NCI-H345 (cell line): ENCODE measurements around the gene GAA.

Experiments used
- DNase-seq: peaks from one replicate; lab custom pipeline; 2025; lab: John Stamatoyannopoulos, UW

Gene GAA

GRCh38 chr17:80104321-80104955, 3.1 kb downstream of the GAA start:
- peak; percentile 86 for DNase-seq

DNA sequence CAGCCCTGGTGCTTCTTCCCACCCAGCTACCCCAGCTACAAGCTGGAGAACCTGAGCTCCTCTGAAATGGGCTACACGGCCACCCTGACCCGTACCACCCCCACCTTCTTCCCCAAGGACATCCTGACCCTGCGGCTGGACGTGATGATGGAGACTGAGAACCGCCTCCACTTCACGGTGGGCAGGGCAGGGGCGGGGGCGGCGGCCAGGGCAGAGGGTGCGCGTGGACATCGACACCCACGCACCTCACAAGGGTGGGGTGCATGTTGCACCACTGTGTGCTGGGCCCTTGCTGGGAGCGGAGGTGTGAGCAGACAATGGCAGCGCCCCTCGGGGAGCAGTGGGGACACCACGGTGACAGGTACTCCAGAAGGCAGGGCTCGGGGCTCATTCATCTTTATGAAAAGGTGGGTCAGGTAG, 3.6 kb downstream of the GAA start:
- DNase-seq: no peak

GRCh38 chr17:80105762-80106161, 4.4 kb downstream of the GAA start:
- DNase-seq: peak; percentile 92

DNA sequence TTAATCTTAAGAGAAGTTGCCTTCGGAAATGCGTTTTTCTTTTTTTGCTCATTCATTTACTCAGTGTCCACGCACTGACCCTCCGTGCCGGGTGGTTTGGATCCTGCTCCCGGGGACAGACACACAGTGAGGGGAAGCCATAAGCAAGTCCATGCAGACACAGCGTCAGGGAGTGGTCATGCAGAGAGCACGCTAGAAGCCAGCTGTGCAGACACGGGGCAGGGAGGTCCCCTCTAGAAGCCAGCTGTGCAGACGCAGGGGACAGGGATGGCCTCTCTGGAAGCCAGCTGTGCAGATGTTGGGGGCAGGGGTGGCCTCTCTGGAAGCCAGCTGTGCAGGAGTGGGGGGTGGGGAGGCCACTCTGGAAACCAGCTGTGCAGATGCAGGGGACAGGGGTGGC, 4.8 kb downstream of the GAA start:
- DNase-seq: peak; percentile 45

DNA sequence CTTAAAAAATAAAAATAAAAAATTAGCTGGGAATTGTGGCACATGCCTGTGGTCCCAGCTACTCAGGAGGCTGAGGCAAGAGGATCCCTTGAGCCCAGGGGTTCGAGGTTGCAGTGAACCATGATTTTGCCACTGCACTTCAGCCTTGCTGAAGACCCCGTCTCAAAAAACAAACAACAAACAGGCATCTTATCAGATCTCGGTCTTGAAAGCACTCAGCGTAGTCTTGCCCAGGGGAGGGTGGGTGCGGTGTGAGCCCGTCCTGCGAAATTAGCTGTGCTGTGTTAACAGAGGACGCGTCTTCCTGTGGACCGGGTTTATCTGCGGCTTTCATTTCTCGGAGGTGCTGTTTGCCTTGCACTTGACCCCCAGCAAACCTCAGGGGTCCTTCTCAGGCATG, 5.4 kb downstream of the GAA start:
- DNase-seq: no peak

DNA sequence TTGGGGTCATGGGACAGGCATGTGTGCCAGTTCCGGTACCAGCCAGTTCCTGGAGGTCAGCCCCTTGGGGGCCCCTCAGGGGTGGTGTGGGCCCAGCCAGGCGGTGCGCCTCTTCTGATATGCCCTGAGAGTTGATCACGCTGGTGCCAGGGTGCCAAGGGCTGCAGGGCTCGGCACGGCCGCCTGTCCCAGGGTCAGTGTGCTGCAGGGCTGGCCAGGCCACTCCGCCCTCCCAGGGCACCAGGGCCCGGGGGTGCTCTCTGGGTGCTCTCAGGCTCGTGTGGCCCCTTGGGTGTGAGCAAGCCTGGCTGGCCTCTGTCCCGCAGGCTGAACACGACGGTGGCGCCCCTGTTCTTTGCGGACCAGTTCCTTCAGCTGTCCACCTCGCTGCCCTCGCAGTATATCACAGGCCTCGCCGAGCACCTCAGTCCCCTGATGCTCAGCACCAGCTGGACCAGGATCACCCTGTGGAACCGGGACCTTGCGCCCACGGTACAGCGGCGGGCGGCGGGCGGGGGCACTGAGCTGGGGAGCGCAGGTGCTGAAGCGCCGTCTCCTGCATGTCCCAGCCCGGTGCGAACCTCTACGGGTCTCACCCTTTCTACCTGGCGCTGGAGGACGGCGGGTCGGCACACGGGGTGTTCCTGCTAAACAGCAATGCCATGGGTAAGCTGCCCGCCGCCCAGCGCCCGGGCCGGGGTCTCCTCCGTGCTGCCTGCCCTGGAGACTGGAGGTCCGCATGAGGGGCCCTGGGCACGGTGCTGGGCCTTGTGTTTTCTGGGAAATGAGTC, 6.0 kb downstream of the GAA start:
- no peak for DNase-seq

GRCh38 chr17:80108036-80108971, 6.9 kb downstream of the GAA start:
- DNase-seq: no peak

DNA sequence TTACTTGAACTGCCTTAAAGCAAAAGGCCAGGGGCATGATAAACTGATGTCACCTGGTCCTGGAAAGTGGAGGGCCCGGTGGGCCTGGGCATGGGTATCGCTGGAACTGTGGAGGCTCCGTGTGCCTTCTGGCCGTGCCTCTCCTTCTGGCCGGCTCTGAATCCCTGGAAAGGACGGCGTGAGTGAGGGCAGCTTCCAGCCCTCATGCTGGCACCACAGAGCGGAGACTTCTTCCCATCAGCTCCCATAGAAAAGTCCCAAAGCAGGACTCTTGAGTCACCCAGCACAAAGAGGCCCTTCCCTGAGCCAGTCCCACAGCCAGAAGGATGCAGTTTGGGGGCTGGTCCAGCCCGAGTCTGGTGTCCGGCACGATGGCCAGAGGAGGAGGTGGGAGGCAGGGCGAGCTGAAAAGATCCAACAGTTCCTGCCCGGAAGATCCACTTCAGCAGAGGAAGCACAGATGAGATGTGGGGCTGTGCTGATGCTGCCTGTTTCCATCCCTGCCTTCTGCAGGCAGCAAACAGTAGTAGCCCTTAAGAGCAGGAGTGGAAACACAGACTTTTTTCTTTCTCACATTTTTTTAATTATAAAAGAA, 7.8 kb downstream of the GAA start:
- DNase-seq: no peak

DNA sequence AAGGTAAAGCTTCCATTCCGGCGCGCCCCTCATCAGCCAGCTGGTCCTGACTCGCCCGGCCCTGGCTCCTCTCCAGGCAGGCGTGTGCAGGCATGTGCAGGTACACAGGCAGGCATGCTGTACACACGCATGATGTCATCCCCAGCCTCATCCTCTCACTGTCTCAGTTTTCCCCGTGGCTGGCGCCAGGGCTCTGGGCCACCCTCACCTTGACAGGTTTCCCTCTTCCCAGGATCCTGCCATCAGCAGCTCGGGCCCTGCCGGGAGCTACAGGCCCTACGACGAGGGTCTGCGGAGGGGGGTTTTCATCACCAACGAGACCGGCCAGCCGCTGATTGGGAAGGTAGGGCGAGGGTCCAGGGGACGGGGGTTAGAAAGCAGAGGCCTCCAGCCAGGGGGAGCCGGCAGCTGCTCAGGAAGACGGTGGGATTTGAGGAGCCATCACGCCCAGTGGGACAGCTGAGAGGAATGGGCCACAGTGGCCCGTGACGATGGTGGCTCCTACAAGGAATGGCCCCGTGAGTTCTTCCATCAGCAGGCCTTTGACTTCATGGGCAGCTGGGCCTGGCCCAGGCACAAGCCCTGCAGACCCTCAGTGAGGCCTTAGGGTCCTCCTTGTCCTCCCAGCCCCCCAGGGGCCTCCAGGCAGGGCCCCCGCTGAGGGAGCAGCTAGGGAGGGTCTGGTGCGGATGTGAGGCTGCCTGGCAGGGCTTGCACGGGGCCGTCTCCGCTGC, 8.5 kb downstream of the GAA start:
- DNase-seq: peak; percentile 92

DNA sequence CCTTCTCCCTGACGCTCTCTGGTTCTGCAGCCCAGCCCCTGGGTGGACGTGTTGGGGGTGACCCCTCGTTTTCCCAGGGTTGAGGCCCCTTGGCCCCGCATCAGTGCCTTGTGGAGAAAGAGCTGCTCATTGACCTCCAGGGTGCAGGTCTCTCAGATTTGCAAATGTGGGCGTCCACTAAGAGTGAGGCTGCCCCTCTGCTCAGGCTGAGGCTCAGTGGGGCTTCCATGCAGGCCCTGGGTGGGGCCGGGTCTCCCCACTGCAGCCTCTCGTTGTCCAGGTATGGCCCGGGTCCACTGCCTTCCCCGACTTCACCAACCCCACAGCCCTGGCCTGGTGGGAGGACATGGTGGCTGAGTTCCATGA, 9.0 kb downstream of the GAA start:
- no peak for DNase-seq

DNA sequence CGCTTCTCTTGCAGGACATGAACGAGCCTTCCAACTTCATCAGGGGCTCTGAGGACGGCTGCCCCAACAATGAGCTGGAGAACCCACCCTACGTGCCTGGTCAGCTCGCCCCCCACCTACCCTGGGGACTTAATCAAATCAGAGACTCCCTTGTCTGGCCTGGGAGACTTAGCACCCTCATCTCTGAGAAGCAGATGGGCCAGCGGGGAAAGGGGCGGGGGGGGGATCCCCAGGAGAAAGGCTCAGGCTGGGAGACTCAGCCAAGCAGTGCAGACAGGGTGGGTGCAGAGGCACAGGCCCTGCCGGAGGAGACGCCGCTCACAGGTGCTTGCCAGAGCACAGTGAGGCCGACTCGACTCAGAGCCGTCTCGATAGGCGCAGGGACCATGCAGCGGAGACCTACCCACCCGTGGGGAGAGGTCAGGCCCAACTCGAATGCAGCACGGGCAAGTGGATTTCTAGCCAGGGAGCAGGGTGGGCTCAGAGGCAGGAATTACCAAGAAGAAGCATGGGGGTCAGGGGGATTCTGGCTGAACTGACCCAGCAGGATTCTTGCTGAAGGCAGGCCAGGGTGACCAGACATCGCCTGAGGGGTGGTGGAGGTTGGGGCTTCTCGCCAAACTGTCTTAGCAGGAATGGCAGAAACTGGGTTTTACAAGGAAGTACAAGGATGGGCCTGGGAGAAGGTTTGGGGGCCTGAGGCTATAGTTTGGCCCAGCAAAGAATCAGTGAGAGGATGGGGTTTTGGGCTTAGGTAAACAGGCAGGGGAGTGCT, 9.7 kb downstream of the GAA start:
- DNase-seq: no peak

GRCh38 chr17:80111702-80112470, 10.5 kb downstream of the GAA start:
- no peak for DNase-seq

DNA sequence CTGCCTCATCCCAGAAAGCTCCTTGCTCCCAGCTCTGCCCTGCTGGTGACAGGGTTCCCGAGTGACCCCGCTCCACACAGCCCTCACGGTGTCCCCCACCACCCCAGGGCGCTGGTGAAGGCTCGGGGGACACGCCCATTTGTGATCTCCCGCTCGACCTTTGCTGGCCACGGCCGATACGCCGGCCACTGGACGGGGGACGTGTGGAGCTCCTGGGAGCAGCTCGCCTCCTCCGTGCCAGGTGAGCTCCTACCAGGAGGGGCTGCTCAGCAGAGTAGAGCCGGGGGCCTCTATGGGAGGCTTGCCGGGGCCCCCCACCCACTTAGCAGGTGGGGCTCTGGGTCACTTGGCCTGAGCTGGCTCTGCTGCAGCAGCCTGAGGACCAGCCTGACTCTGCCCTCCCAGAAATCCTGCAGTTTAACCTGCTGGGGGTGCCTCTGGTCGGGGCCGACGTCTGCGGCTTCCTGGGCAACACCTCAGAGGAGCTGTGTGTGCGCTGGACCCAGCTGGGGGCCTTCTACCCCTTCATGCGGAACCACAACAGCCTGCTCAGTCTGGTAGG, 11.2 kb downstream of the GAA start:
- DNase-seq: no peak

DNA sequence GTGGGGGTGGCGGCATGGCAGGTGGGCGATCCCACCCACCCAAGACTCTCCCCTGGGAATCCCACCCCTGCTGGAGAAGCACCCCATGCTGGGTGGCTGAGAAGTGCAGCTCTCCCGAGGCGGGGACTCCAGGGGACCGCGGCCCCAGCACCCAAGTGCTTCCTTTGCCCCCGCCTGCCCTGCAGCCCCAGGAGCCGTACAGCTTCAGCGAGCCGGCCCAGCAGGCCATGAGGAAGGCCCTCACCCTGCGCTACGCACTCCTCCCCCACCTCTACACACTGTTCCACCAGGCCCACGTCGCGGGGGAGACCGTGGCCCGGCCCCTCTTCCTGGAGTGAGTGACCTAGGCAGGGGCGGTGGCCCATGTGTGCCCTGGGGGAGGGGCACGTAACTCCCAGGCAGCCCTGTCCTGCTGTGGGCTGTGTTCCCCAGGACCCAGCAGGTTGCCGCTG, 11.7 kb downstream of the GAA start:
- no peak for DNase-seq

- no peak for DNase-seq
Observed at GRCh38 chr17:80114758-80115157, 13.4 kb downstream of the GAA start.

GRCh38 chr17:80115159-80115558, 13.8 kb downstream of the GAA start:
- no peak for DNase-seq

GRCh38 chr17:80116276-80116920, 15.0 kb downstream of the GAA start:
- DNase-seq: no peak

GRCh38 chr17:80116921-80117380, 15.6 kb downstream of the GAA start:
- no peak for DNase-seq
